K562 (cell line): ENCODE data around the gene PHTF2. TPM values are rescaled to one million over a fixed set of nuclear protein-coding genes. Genes with fewer than 3 reads are reported as not detected.

Source experiments
- BHLHE40 ChIP-seq: IDR thresholded peaks from 2 replicates; pipeline ENCODE4 v1.6.1; 2011; ENCODE audit warnings: low read length, improper control_type of control experiment
- DMBX1 ChIP-seq: fragments of 250-450 bp; sonication (Bioruptor Pico); IDR thresholded peaks from 2 replicates; pipeline ENCODE4 v1.8.0; 2022; ENCODE audit warnings: inconsistent platforms, mild to moderate bottlenecking, moderate library complexity, borderline replicate concordance
- EP300 ChIP-seq: IDR thresholded peaks from 2 replicates; pipeline ENCODE4 v1.6.1; 2012; ENCODE audit warnings: low read length, improper control_type of control experiment
- EP400 ChIP-seq: fragments of 450-650 bp; IDR thresholded peaks from 2 replicates; pipeline ENCODE4 v1.6.1; 2017; ENCODE audit warnings: antibody characterized with exemption, mild to moderate bottlenecking, moderate library complexity
- HES1 ChIP-seq: fragments of 450-650 bp; IDR thresholded peaks from 2 replicates; pipeline ENCODE4 v1.6.1; 2016; ENCODE audit warnings: low read depth, mild to moderate bottlenecking, moderate library complexity
- IRF1 ChIP-seq: sonication (generic); formaldehyde crosslinking; IDR thresholded peaks from 2 replicates; pipeline ENCODE4 v1.8.0; 2022; ENCODE audit warnings: missing genetic modification reagents, mild to moderate bottlenecking, borderline replicate concordance
- MGA ChIP-seq: fragments of 450-650 bp; IDR thresholded peaks from 2 replicates; pipeline ENCODE4 v1.6.1; 2016; ENCODE audit warnings: mild to moderate bottlenecking, moderate library complexity
- MNT ChIP-seq, 2 experiments: fragments of 450-650 bp; conservative IDR thresholded peaks; 2 replicates each; pipeline ENCODE4 v1.6.1; 2017; ENCODE audit warnings: mild to moderate bottlenecking in 2 of 2, moderate library complexity in 2 of 2
- TEAD4 ChIP-seq, 2 experiments: sonication (generic) in 1 of 2; formaldehyde crosslinking in 1 of 2; IDR thresholded peaks; 2 replicates each; pipeline versions ENCODE4 v1.6.1 to v1.8.0; 2012 to 2022; ENCODE audit warnings: borderline replicate concordance in 1 of 2, inconsistent platforms in 1 of 2, low read length in 1 of 2, mild to moderate bottlenecking in 1 of 2, missing genetic modification reagents in 1 of 2
- ZNF282 ChIP-seq: sonication (generic); formaldehyde crosslinking; IDR thresholded peaks from 2 replicates; pipeline ENCODE4 v1.8.1; 2023; ENCODE audit warnings: missing genetic modification reagents
- polyA plus RNA-seq, 8 experiments: library from polyadenylated mRNA; depleted of rRNA in 4 of 8; stranded (reverse) in 5 of 8; unstranded in 3 of 8; fragments of >200 nt; fragmentation: Nextera tagmentation in 2 of 8; fragmentation: Illumina TruSeq in 1 of 8; extraction: Ambion mirVana in 2 of 8; extraction: Trizol in 1 of 8; gene quantifications; 2 replicates each; pipeline versions ENCODE4 v1.2.1 to v1.2.3, GENCODE V29; 2011 to 2014; ENCODE audit warnings: inconsistent platforms in 1 of 8, missing spikeins in 1 of 8
- total RNA-seq, 7 experiments: library from RNA; depleted of rRNA in 6 of 7; stranded (reverse); fragments of >200 nt in 6 of 7; fragmentation: Illumina TruSeq in 2 of 7; extraction: Trizol in 2 of 7; gene quantifications; 2 replicates each; pipeline versions ENCODE4 v1.2.1 to v1.2.3, GENCODE V29; 2011 to 2021; ENCODE audit warnings: low replicate concordance in 1 of 7

Gene PHTF2
- total and polyA plus RNA-seq, 9 of the 15 experiments (the other 6 are each of a cell fraction or from before 2014, with no cell fraction given), result 17.9 to 43.6 (median 25.4) TPM

- peak; percentile 41; the same call in 1 of the 2 replicates for TF ChIP-seq EP400
- TF ChIP-seq TEAD4 (IDR thresholded peaks at IDR 0.05; ENCODE audit: low read length), result peak; percentile 83
- no peak for TF ChIP-seq TEAD4 (CRISPR knock-in tag; IDR thresholded peaks at IDR 0.05; ENCODE audit: borderline replicate concordance)
- TF ChIP-seq IRF1 (CRISPR knock-in tag), result no peak
- TF ChIP-seq MNT (conservative IDR thresholded peaks at IDR 0.05), result peak in 1 of 2 experiments; percentile 51; a peak in 2 of 4 replicates
- peak; percentile 34; the same call in 1 of the 2 replicates for TF ChIP-seq DMBX1
- peak; percentile 38; the same call in 1 of the 2 replicates for TF ChIP-seq BHLHE40
- TF ChIP-seq MGA, result peak; percentile 96
- TF ChIP-seq EP300, result peak; percentile 90
- no peak for TF ChIP-seq ZNF282
- TF ChIP-seq HES1, result peak; percentile 58
Measured at GRCh38 chr7:77944183-77945182, 145.9 kb downstream of the PHTF2 start (continued).
